OCI-LY7 (cell line): Measurements from ENCODE around the gene AADACL4. TPM values are rescaled to one million over a fixed set of nuclear protein-coding genes. Genes with fewer than 3 reads are reported as not detected.

Experiments used
- BruUV-seq: library from RNA; stranded (reverse); fragments of 400-500 nt; replicated peaks from 2 replicates; lab custom pipeline; 2021; lab: Mats Ljungman, UMichigan
- CTCF ChIA-PET: fragments of 300-600 bp; sonication (Branson Sonifier 250); formaldehyde crosslinking; loops from one replicate; lab custom pipeline; 2022; ENCODE audit warnings: antibody characterized with exemption; ENCODE audit not compliant: unreplicated experiment; lab: Charles Lee
- POLR2A ChIA-PET: fragments of 300-600 bp; sonication (Branson Sonifier 250); formaldehyde crosslinking; loops from one replicate; lab custom pipeline; 2022; ENCODE audit warnings: antibody characterized with exemption; lab: Charles Lee
- DNase-seq: peaks from one replicate; pipeline ENCODE4 v3.0.0-alpha.2; 2015; ENCODE audit warnings: low spot score
- H2AFZ ChIP-seq: fragments of 200-600 bp; sonication (generic), shearing (Covaris generic); 2 replicates; pipeline ENCODE4 v1.6.1; 2014; ENCODE audit warnings: mild to moderate bottlenecking, antibody characterized with exemption, low read length, moderate library complexity
- H3K27ac ChIP-seq: fragments of 200-600 bp; sonication (generic); 2 replicates; pipeline ENCODE4 v1.5.1; 2014; ENCODE audit warnings: mixed run types, low read depth, mild to moderate bottlenecking, moderate library complexity, low read length, inconsistent platforms; ENCODE audit not compliant: poor library complexity, severe bottlenecking
- H3K36me3 ChIP-seq: fragments of 200-600 bp; sonication (generic); 2 replicates; pipeline ENCODE4 v1.6.1; 2014; ENCODE audit warnings: mild to moderate bottlenecking, antibody characterized with exemption, low read length, moderate library complexity, mixed read lengths; ENCODE audit not compliant: insufficient read depth
- H3K4me1 ChIP-seq: fragments of 200-600 bp; sonication (generic); 2 replicates; pipeline ENCODE4 v1.5.1; 2014; ENCODE audit warnings: mild to moderate bottlenecking, low read length; ENCODE audit not compliant: insufficient read depth, poor library complexity, severe bottlenecking
- H3K4me2 ChIP-seq: fragments of 200-600 bp; sonication (generic); 2 replicates; pipeline ENCODE4 v1.6.1; 2014; ENCODE audit warnings: mild to moderate bottlenecking, low read length
- H3K4me3 ChIP-seq: fragments of 200-600 bp; sonication (generic); 2 replicates; pipeline ENCODE4 v1.5.1; 2014; ENCODE audit warnings: mild to moderate bottlenecking, low read depth, low read length; ENCODE audit not compliant: poor library complexity, severe bottlenecking
- H3K79me2 ChIP-seq: fragments of 200-600 bp; sonication (generic); 2 replicates; pipeline ENCODE4 v1.6.1; 2016; ENCODE audit warnings: low read depth, mild to moderate bottlenecking, low read length, moderate library complexity, mixed read lengths; ENCODE audit not compliant: insufficient read depth
- H3K9me2 ChIP-seq: fragments of 200-600 bp; sonication (generic); 2 replicates; pipeline ENCODE4 v1.6.1; 2016; ENCODE audit warnings: mild to moderate bottlenecking, low read length, mixed read lengths; ENCODE audit not compliant: insufficient read depth
- H3K9me3 ChIP-seq: fragments of 200-600 bp; sonication (generic); 2 replicates; pipeline ENCODE4 v1.6.1; 2014; ENCODE audit warnings: mild to moderate bottlenecking, mixed run types, low read length, mixed read lengths
- H4K20me1 ChIP-seq: fragments of 200-600 bp; sonication (generic); 2 replicates; pipeline ENCODE4 v1.6.1; 2014; ENCODE audit warnings: mild to moderate bottlenecking, antibody characterized with exemption, low read length, moderate library complexity, mixed read lengths; ENCODE audit not compliant: insufficient read depth
- EZH2phosphoT487 ChIP-seq: fragments of 200-600 bp; sonication (generic); IDR thresholded peaks from 2 replicates; pipeline ENCODE4 v1.6.1; 2018; ENCODE audit warnings: low read depth, borderline replicate concordance, mild to moderate bottlenecking, mixed run types, antibody characterized with exemption, low read length, moderate library complexity, mixed read lengths
- intact Hi-C: fragments of 100-400 bp; cut with micrococcal nuclease; formaldehyde crosslinking; loops from one replicate; pipeline ENCODE4 v1.10.0; 2022; ENCODE audit not compliant: unreplicated experiment
- total RNA-seq, 2 experiments: library from RNA; depleted of rRNA in 1 of 2; stranded (reverse); fragments of >200 nt in 1 of 2; shearing (Covaris generic) in 1 of 2; gene quantifications; 2 replicates each; pipeline ENCODE4 v1.2.3, GENCODE V29; 2014 to 2022
- TF ChIP-seq, protein P1 (sequence below): fragments of 200-600 bp; sonication (generic); conservative IDR thresholded peaks from 2 replicates; pipeline ENCODE4 v1.5.1; 2014; ENCODE audit warnings: mild to moderate bottlenecking, antibody characterized with exemption, low read length, moderate library complexity, mixed read lengths

Gene AADACL4
- total RNA-seq, 2 experiments from 2014 or later, result not detected

DNA sequence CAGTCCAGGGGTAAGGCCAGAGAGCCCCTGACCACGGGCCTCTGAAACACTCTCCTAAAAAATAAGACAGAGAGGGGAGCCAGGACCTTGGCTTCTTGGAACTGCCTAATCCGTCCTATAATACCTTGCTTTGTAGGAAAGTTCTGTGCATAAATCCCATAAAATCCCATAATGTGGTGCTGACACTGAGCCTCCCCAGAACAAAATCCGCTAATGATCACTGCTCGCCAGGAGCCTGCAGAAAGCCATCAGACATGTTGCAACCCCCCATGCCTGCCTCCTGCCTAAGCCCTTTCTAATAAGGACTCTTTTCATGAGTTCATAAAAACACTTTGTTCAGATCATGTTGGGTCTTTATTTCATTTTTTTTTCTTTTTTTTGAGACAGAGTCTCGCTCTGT, 16.6 kb upstream of the AADACL4 start:
- CTCF ChIA-PET, result no interaction called here
- H3K4me2 ChIP-seq, result no peak overlapping the region

DNA sequence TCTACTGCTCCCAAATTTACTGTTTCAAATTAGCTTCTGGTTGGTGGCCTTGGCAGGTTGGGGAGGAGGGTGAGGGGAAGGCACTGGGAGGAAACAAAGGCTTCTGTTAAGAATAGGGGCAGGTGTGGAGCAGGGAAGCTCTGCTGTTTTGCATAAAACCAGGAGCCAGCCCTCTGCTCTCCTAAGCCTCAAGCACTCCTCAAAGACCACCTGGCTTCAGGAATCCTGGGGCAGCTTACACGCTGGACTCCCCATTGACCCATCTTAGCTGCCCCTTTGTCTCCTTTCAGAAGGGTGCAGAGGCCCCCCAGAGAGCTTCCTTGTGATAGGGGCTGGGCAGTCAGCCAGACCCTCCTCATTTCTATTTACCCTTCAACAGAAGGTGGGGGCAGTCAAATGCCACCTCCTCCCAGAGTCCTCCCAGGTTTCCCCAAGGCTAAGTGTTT, 14.4 kb upstream of the AADACL4 start:
- Histone ChIP-seq H3K4me1 (no peaks in the 10 kb centered on the region), H3K9me3 (no peaks in the 10 kb centered on the region), H3K9me2 (no peaks in the 10 kb centered on the region), H4K20me1 (no peaks in the 10 kb centered on the region), H3K36me3 (no peaks in the 10 kb centered on the region), H3K27ac (no peak overlapping the region), H3K4me2 (no peak overlapping the region), H3K4me3 (no peak overlapping the region), H2AFZ (no peak overlapping the region), H3K79me2 (no peaks in the 10 kb centered on the region)
- ChIA-PET CTCF (no interaction called here), POLR2A (interaction anchor here (0.8 to 1.0 kb wide), 2 partner anchors 14 to 403 kb away, joined by 3 to 4 read pairs; no protein-coding TSS in a partner anchor)
- no TSS peak for BruUV-seq
- no peak for TF ChIP-seq EZH2phosphoT487
- TF ChIP-seq, protein P1, sequence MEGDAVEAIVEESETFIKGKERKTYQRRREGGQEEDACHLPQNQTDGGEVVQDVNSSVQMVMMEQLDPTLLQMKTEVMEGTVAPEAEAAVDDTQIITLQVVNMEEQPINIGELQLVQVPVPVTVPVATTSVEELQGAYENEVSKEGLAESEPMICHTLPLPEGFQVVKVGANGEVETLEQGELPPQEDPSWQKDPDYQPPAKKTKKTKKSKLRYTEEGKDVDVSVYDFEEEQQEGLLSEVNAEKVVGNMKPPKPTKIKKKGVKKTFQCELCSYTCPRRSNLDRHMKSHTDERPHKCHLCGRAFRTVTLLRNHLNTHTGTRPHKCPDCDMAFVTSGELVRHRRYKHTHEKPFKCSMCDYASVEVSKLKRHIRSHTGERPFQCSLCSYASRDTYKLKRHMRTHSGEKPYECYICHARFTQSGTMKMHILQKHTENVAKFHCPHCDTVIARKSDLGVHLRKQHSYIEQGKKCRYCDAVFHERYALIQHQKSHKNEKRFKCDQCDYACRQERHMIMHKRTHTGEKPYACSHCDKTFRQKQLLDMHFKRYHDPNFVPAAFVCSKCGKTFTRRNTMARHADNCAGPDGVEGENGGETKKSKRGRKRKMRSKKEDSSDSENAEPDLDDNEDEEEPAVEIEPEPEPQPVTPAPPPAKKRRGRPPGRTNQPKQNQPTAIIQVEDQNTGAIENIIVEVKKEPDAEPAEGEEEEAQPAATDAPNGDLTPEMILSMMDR, result no peak
- DNase-seq, result no peak
- intact Hi-C loops, result loop anchor here (10.0 kb wide), 1 partner anchor 505 kb away; no protein-coding TSS in a partner anchor

More for the DNA sequence above, 16.6 kb upstream of the AADACL4 start:
- no peak overlapping the region for H3K27ac ChIP-seq
- H4K20me1 ChIP-seq, result no peaks in the 10 kb centered on the region
- H3K79me2 ChIP-seq, result no peaks in the 10 kb centered on the region
- no peaks in the 10 kb centered on the region for H3K36me3 ChIP-seq
- no peaks in the 10 kb centered on the region for H3K9me2 ChIP-seq
- POLR2A ChIA-PET, result no interaction called here
- H3K9me3 ChIP-seq, result no peaks in the 10 kb centered on the region
- H3K4me1 ChIP-seq, result no peaks in the 10 kb centered on the region
- no peak overlapping the region for H2AFZ ChIP-seq
- no TSS peak for BruUV-seq
- H3K4me3 ChIP-seq, result no peak overlapping the region
- intact Hi-C loops, result loop anchor here (10.0 kb wide), 1 partner anchor 502 kb away; no protein-coding TSS in a partner anchor
- TF ChIP-seq, protein P1, result no peak
- TF ChIP-seq EZH2phosphoT487, result no peak
- DNase-seq, result no peak

DNA sequence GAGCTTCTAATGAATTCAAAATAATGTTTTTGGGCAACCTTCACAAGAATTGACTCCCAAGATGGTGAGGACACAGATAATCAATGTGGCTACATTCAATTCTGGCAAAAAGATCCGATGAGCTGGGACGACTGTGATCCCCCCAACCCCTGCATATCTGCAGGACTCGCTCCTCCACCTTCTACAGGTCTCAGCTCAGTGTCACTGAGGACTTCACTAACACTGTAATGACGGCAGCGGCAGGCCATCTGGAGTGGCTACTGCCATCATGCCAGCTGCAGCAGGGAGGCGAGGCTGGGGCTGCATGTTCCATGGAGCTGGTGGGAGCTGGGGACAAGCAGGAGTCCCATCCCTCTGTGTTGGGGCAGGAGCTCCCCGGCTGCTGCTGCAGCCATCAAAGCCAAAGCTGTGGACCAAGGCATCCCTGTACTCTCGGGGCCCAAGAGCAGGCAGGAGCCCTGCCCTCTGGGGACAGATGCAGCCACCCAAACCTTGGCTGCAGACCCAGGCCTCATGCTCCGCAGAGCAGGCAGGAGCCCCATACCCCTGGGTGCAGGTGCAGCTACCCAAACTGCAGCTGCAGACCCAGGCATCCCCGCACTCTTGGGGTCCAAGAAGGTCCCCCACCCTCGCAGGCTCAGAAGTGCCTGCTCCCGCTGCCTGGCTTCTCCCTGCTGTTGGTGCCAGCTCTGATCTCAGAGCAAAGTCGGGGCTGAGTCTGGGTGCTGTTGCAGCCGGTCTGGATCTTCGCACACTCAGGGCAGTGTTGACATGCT, 13.7 kb upstream of the AADACL4 start:
- intact Hi-C loops, result loop anchor here (10.0 kb wide), 1 partner anchor 505 kb away; no protein-coding TSS in a partner anchor
- ChIA-PET CTCF (no interaction called here), POLR2A (interaction anchor here (0.8 to 1.0 kb wide), 2 partner anchors 15 to 404 kb away, joined by 3 to 4 read pairs; no protein-coding TSS in a partner anchor)
- H3K9me2 ChIP-seq, result no peaks in the 10 kb centered on the region
- H3K4me3 ChIP-seq, result no peak overlapping the region
- no peaks in the 10 kb centered on the region for H3K79me2 ChIP-seq
- no peaks in the 10 kb centered on the region for H3K4me1 ChIP-seq
- no peaks in the 10 kb centered on the region for H3K36me3 ChIP-seq
- no TSS peak for BruUV-seq
- no peaks in the 10 kb centered on the region for H4K20me1 ChIP-seq
- no peak overlapping the region for H3K4me2 ChIP-seq
- no peaks in the 10 kb centered on the region for H3K9me3 ChIP-seq
- no peak overlapping the region for H3K27ac ChIP-seq
- no peak overlapping the region for H2AFZ ChIP-seq
- DNase-seq, result no peak
- no peak for TF ChIP-seq EZH2phosphoT487
- TF ChIP-seq, protein P1, result no peak
